K562 (cell line): Measurements from ENCODE around the gene RGMA. TPM values are rescaled to one million over a fixed set of nuclear protein-coding genes. Genes with fewer than 3 reads are reported as not detected.

Experiments
- ATAC-seq: fragments of 200-7000 bp; cut with Tn5 transposase; 3 replicates; pipeline ENCODE4 v1.9.1; 2020; ENCODE audit warnings: moderate library complexity
- BruUV-seq: library from RNA; stranded (reverse); fragments of 400-500 nt; replicated peaks from 2 replicates; lab custom pipeline; 2021; lab: Mats Ljungman, UMichigan
- CTCF ChIA-PET: fragments of 300-600 bp; formaldehyde crosslinking; extraction: SDS; loops from one replicate; lab custom pipeline; 2021; ENCODE audit warnings: low intra/inter-chr PET ratio; lab: Yijun Ruan, JAX
- POLR2A ChIA-PET: fragments of 300-600, 350-650 bp; sonication (Branson Sonifier 250); formaldehyde crosslinking; extraction: SDS; loops from one replicate; lab custom pipeline; 2021; ENCODE audit warnings: antibody characterized with exemption, inconsistent platforms; lab: Yijun Ruan, JAX
- DNase-seq, 4 experiments: peaks; one replicate each; pipeline versions ENCODE4 v3.0.0 to v3.0.0-alpha.2; 2011 to 2018; ENCODE audit warnings: low spot score in 3 of 4, mixed read lengths in 3 of 4; ENCODE audit errors: extremely low read depth in 1 of 4
- FAIRE-seq: peaks from 2 replicates; lab custom pipeline; 2011; peaks lifted over from hg19 to GRCh38; lab: Jason Lieb, UNC
- H2AFZ ChIP-seq: 2 replicates; pipeline ENCODE4 v1.6.0; 2011; ENCODE audit warnings: low read depth, low read length, control low read depth, inconsistent platforms
- H3K27ac ChIP-seq: fragments of 200-600 bp; 3 replicates; pipeline ENCODE4 v1.8.0; 2011; ENCODE audit warnings: low read depth, mild to moderate bottlenecking, control low read depth, inconsistent platforms, low read length, moderate library complexity, mixed read lengths; ENCODE audit errors: extremely low read depth
- H3K27me3 ChIP-seq, 2 experiments: fragments of 300-600 bp in 1 of 2; 2 replicates in 1 of 2; 3 replicates in 1 of 2; pipeline versions ENCODE4 v1.6.0 to v1.8.0; 2011; ENCODE audit warnings: inconsistent platforms in 2 of 2, low read length in 2 of 2, mild to moderate bottlenecking in 1 of 2, mixed read lengths in 1 of 2, moderate library complexity in 1 of 2; ENCODE audit not compliant: control insufficient read depth in 2 of 2, insufficient read depth in 2 of 2
- H3K36me3 ChIP-seq: fragments of 300-600 bp; 3 replicates; pipeline ENCODE4 v1.8.0; 2011; ENCODE audit warnings: mild to moderate bottlenecking, low read length, inconsistent platforms; ENCODE audit not compliant: control insufficient read depth, insufficient read depth
- H3K4me1 ChIP-seq, 2 experiments: fragments of 200-600 bp in 1 of 2; replicated peaks in 1 of 2; 2 replicates in 1 of 2; 3 replicates in 1 of 2; pipeline versions ENCODE4 v1.5.1 to v1.8.0; 2011; ENCODE audit warnings: inconsistent platforms in 2 of 2, low read length in 2 of 2, mild to moderate bottlenecking in 1 of 2, mixed read lengths in 1 of 2, moderate library complexity in 1 of 2; ENCODE audit not compliant: control insufficient read depth in 2 of 2, insufficient read depth in 2 of 2
- H3K4me2 ChIP-seq: 2 replicates; pipeline ENCODE4 v1.6.1; 2011; ENCODE audit warnings: low read length, control low read depth, inconsistent platforms, mixed read lengths; ENCODE audit not compliant: insufficient read depth
- H3K4me3 ChIP-seq: fragments of 200-600 bp; sonication (generic), shearing (Covaris generic); 2 replicates; pipeline ENCODE4 v1.5.1; 2016; ENCODE audit warnings: control low read depth, inconsistent platforms
- H3K79me2 ChIP-seq: fragments of 200-600 bp; 3 replicates; pipeline ENCODE4 v1.8.0; 2011; ENCODE audit warnings: low read length, inconsistent platforms; ENCODE audit not compliant: control insufficient read depth, insufficient read depth
- H3K9ac ChIP-seq, 2 experiments: 2 replicates each; pipeline versions ENCODE4 v1.6.0 to v1.6.1; 2011; ENCODE audit warnings: low read depth in 2 of 2, low read length in 2 of 2, control low read depth in 1 of 2, inconsistent platforms in 1 of 2, mild to moderate bottlenecking in 1 of 2, mixed read lengths in 1 of 2; ENCODE audit not compliant: insufficient read depth in 1 of 2
- H3K9me1 ChIP-seq: one replicate; pipeline ENCODE4 v1.6.0; 2011; ENCODE audit warnings: inconsistent platforms, mild to moderate bottlenecking, low read length, moderate library complexity; ENCODE audit not compliant: control insufficient read depth, insufficient read depth
- H3K9me3 ChIP-seq: replicated peaks from 2 replicates; pipeline ENCODE4 v1.5.1; 2011; ENCODE audit warnings: low read depth, low read length, inconsistent platforms; ENCODE audit not compliant: control insufficient read depth, insufficient read depth
- H4K20me1 ChIP-seq: replicated peaks from 2 replicates; pipeline ENCODE4 v1.6.1; 2011; ENCODE audit warnings: low read length, inconsistent platforms, mixed read lengths; ENCODE audit not compliant: control insufficient read depth, insufficient read depth
- BACH1 ChIP-seq: fragments of 200-800 bp; sonication (Bioruptor generic); IDR thresholded peaks from 2 replicates; pipeline ENCODE4 v1.6.1; 2016; ENCODE audit warnings: missing genetic modification characterization, missing compliant biosample characterization
- BCL6 ChIP-seq: fragments of 250-450 bp; sonication (Bioruptor Pico); IDR thresholded peaks from 2 replicates; pipeline ENCODE4 v1.4.0; 2020
- CREM ChIP-seq: IDR thresholded peaks from 2 replicates; pipeline ENCODE4 v1.6.1; 2014; ENCODE audit warnings: antibody characterized with exemption, low read depth
- DIDO1 ChIP-seq: fragments of 450-650 bp; IDR thresholded peaks from 2 replicates; pipeline ENCODE4 v1.6.1; 2016; ENCODE audit warnings: low read depth, missing biosample characterization, missing genetic modification characterization
- HNRNPUL1 ChIP-seq: fragments of 200-400 bp; formaldehyde crosslinking; IDR thresholded peaks from 2 replicates; pipeline ENCODE4 v1.6.1; 2017; ENCODE audit warnings: low read length
- KDM2B ChIP-seq: fragments of 250-450 bp; sonication (Bioruptor Pico); IDR thresholded peaks from 2 replicates; pipeline ENCODE4 v1.8.0; 2021; ENCODE audit warnings: mild to moderate bottlenecking, moderate library complexity
- MIER1 ChIP-seq: fragments of 450-650 bp; IDR thresholded peaks from 2 replicates; pipeline ENCODE4 v1.6.1; 2016; ENCODE audit warnings: antibody characterized with exemption, mild to moderate bottlenecking, low read depth
- PHB ChIP-seq: fragments of 250-450 bp; sonication (Bioruptor Pico); IDR thresholded peaks from 2 replicates; pipeline ENCODE4 v1.5.0; 2021
- POLR2AphosphoS2 ChIP-seq: IDR thresholded peaks from 2 replicates; pipeline ENCODE4 v1.6.1; 2012; ENCODE audit warnings: low read length, improper control_type of control experiment
- RCOR1 ChIP-seq, 2 experiments: IDR thresholded peaks; 2 replicates each; pipeline ENCODE4 v1.6.1; 2012; ENCODE audit warnings: low read depth in 2 of 2, low read length in 2 of 2, borderline replicate concordance in 1 of 2, improper control_type of control experiment in 1 of 2
- SUPT5H ChIP-seq: fragments of 450-650 bp; IDR thresholded peaks from 2 replicates; pipeline ENCODE4 v1.6.1; 2016
- ZBTB9 ChIP-seq: fragments of 450-650 bp; formaldehyde crosslinking; IDR thresholded peaks from 2 replicates; pipeline ENCODE4 v1.4.0; 2020; ENCODE audit warnings: mild to moderate bottlenecking, moderate library complexity
- ZFP91 ChIP-seq: sonication (generic); formaldehyde crosslinking; IDR thresholded peaks from 2 replicates; pipeline ENCODE4 v1.8.0; 2022; ENCODE audit warnings: mild to moderate bottlenecking, missing genetic modification reagents
- ZNF431 ChIP-seq: sonication (generic); formaldehyde crosslinking; IDR thresholded peaks from 2 replicates; pipeline ENCODE4 v1.8.0; 2022; ENCODE audit warnings: mild to moderate bottlenecking, missing genetic modification reagents
- WGBS: fragments of 100-300 bp; shearing (Covaris generic); methylation state at CpG from one replicate; pipeline ENCODE4 v1.1.6; 2016; ENCODE audit warnings: low coverage, mixed read lengths; ENCODE audit not compliant: insufficient coverage; ENCODE audit errors: missing lambda C conversion rate; 5-methylcytosine and 5-hydroxymethylcytosine counted together
- in situ Hi-C: fragments of 300-500 bp; cut with MboI; formaldehyde crosslinking; loops from 4 replicates; pipeline ENCODE4 v1.15.0; 2018; ENCODE audit warnings: inconsistent platforms, mixed read lengths
- intact Hi-C: fragments of 100-400 bp; cut with micrococcal nuclease; formaldehyde crosslinking; loops from 2 replicates; pipeline ENCODE4 v1.14.2; 2022
- polyA plus RNA-seq, 8 experiments: library from polyadenylated mRNA; depleted of rRNA in 4 of 8; stranded (reverse) in 5 of 8; unstranded in 3 of 8; fragments of >200 nt; fragmentation: Nextera tagmentation in 2 of 8; fragmentation: Illumina TruSeq in 1 of 8; extraction: Ambion mirVana in 2 of 8; extraction: Trizol in 1 of 8; gene quantifications; 2 replicates each; pipeline versions ENCODE4 v1.2.1 to v1.2.3, GENCODE V29; 2011 to 2014; ENCODE audit warnings: inconsistent platforms in 1 of 8, missing spikeins in 1 of 8
- total RNA-seq, 7 experiments: library from RNA; depleted of rRNA in 6 of 7; stranded (reverse); fragments of >200 nt in 6 of 7; fragmentation: Illumina TruSeq in 2 of 7; extraction: Trizol in 2 of 7; gene quantifications; 2 replicates each; pipeline versions ENCODE4 v1.2.1 to v1.2.3, GENCODE V29; 2011 to 2021; ENCODE audit warnings: low replicate concordance in 1 of 7

RGMA gene
- total and polyA plus RNA-seq, 9 of the 15 experiments (the other 6 are each of a cell fraction or from before 2014, with no cell fraction given) = 0.03 to 0.05 (median 0.03) TPM; not detected in 6

- Histone ChIP-seq H3K4me3 (no peak overlapping the region), H4K20me1 (no peaks in the 10 kb centered on the region), H3K9ac (no peak overlapping the region), H2AFZ (no peak overlapping the region), H3K9me3 (no peaks in the 10 kb centered on the region), H3K27me3 (peaks cover 0 to 46% of the 10 kb centered on the region in 2 experiments; a peak in 4 of 5 replicates), H3K36me3 (no peaks in the 10 kb centered on the region), H3K9me1 (no peaks in the 10 kb centered on the region), H3K4me1 (no peaks in the 10 kb centered on the region), H3K79me2 (no peaks in the 10 kb centered on the region), H3K27ac (no peak overlapping the region), H3K4me2 (no peak overlapping the region)
- ATAC-seq (no peak), DNase-seq (no peak), FAIRE-seq (no peak)
- in situ Hi-C loops (no loop called here), intact Hi-C loops (no loop called here)
- ChIA-PET CTCF (no interaction called here), POLR2A (no interaction called here)
- TF ChIP-seq ZNF431 (CRISPR knock-in tag) (no peak), KDM2B (no peak)
- 2% methylated on average over 18 of the region's 18 CpGs for WGBS
- BruUV-seq = no TSS peak
Observed at GRCh38 chr15:93129702-93130488, 40.9 kb upstream of the RGMA start.

DNA sequence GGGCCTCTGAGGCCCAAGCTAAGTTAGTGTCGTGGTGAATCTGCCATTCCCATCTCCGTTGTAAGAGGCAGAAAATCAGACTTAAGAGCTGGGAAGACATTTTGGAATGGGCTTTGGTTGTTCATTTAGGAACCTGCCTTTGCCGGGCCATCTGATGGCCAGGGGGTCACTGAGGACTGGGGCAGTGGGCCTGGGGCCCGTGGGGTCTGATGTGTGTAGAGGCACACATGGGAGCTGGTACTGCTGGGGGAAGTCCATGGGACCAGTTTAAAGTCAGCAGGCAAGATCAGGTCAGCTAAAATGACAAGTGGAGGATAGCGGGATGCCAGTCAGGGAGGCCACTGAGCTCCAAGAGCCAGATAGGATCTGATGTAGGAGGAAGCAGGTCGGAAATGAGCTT lies 38.3 kb upstream of the RGMA start:
- no peak for TF ChIP-seq ZBTB9 (CRISPR knock-in tag)
- no peak for TF ChIP-seq POLR2AphosphoS2
- TF ChIP-seq BCL6 (CRISPR knock-in tag) = no peak
- no peak for TF ChIP-seq MIER1
- TF ChIP-seq DIDO1 (tag) = no peak
- TF ChIP-seq RCOR1 (IDR thresholded peaks at IDR 0.05; ENCODE audit: borderline replicate concordance in 1 of 2, low read depth in 2 of 2, low read length in 2 of 2) = no peak
- no peak for TF ChIP-seq SUPT5H
- TF ChIP-seq CREM = no peak
- no peak for TF ChIP-seq HNRNPUL1
- no peak for TF ChIP-seq BACH1
- TF ChIP-seq PHB (CRISPR knock-in tag) = no peak
- TF ChIP-seq ZFP91 (CRISPR knock-in tag) = no peak
- H3K4me2 ChIP-seq = no peak overlapping the region
- H3K79me2 ChIP-seq = no peaks in the 10 kb centered on the region
- H3K27me3 ChIP-seq = peaks cover 0 to 58% of the 10 kb centered on the region in 2 experiments; a peak in 4 of 5 replicates
- no peak for DNase-seq
- no peak overlapping the region for H3K9ac ChIP-seq
- H3K36me3 ChIP-seq = no peaks in the 10 kb centered on the region
- ChIA-PET CTCF (no interaction called here), POLR2A (interaction anchor here (0.6 kb wide), 1 partner anchor 281 kb away, joined by 4 read pairs; no protein-coding TSS in a partner anchor)
- in situ Hi-C loops (no loop called here), intact Hi-C loops (no loop called here)
- BruUV-seq = no TSS peak
- H3K9me1 ChIP-seq = no peaks in the 10 kb centered on the region
- H3K4me3 ChIP-seq = no peak overlapping the region
- WGBS = 2% methylated on average over 6 of the region's 6 CpGs
- no peaks in the 10 kb centered on the region for H3K9me3 ChIP-seq
- FAIRE-seq = no peak
- H2AFZ ChIP-seq = no peak overlapping the region
- H4K20me1 ChIP-seq = no peaks in the 10 kb centered on the region
- H3K4me1 ChIP-seq = no peaks in the 10 kb centered on the region
- no peak for ATAC-seq
- no peak overlapping the region for H3K27ac ChIP-seq
